Peyer's patch (tissue), 4 donors: Measurements from ENCODE around the gene MRPL53.

Experiments used
- POLR2A ChIP-seq, 2 donors: fragments of 450-650 bp; IDR thresholded peaks; one replicate each; pipeline ENCODE4 v1.5.1; 2017; ENCODE audit warnings: antibody characterized with exemption in 2 of 2, mild to moderate bottlenecking in 2 of 2, moderate library complexity in 2 of 2
- TF ChIP-seq, protein P1 (sequence below), 6 experiments: fragments of 450-650 bp in 4 of 6; fragments of 200-600 bp in 2 of 6; sonication (generic) in 1 of 6; IDR thresholded peaks; one replicate each; pipeline ENCODE4 v1.5.1; 2017 to 2019; ENCODE audit warnings: antibody characterized with exemption in 6 of 6, mild to moderate bottlenecking in 3 of 6, moderate library complexity in 1 of 6

DNA sequence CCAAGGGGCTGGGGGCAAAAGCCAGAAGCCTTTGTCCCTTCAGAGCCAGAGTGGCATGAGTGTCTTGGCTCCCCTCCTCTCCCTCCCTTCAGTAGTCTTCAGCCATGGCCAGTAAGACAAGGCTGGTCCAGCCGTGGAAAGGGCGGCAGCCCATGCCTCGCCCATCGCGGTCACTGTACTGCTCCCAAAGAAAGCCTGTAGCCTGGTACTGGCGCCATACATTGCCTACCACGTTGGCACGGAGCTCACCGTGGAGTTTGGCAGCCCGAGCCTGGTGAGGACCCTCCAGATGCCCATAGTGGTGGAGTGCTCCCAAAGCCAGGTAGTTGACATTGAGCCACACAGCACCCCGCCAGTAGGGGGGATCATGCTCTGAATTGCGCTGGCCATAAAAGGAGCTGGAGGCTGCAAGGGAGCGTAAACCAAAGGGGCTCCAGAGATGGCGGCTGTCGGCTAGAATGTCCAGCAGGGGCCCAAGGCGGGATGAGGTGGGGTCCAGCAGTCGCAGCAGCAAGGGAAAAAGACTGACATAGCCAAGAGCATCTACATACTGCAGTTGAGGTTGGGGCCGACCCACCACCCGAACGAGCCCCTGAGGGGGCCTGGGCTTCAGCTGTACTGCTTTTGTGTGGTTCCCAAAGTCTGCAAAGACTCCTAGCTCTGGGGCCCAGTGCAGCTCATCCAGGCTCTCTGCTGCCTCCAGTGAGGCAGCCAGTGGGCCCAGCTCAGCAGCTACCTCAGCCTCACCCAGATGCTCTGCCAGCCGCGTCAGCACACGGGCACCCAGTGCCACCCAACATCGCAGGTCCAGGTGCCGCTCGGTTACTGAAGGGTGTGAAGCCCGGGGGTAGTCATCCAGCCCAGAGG, 11.1 kb downstream of the MRPL53 start:
- TF ChIP-seq, protein P1, sequence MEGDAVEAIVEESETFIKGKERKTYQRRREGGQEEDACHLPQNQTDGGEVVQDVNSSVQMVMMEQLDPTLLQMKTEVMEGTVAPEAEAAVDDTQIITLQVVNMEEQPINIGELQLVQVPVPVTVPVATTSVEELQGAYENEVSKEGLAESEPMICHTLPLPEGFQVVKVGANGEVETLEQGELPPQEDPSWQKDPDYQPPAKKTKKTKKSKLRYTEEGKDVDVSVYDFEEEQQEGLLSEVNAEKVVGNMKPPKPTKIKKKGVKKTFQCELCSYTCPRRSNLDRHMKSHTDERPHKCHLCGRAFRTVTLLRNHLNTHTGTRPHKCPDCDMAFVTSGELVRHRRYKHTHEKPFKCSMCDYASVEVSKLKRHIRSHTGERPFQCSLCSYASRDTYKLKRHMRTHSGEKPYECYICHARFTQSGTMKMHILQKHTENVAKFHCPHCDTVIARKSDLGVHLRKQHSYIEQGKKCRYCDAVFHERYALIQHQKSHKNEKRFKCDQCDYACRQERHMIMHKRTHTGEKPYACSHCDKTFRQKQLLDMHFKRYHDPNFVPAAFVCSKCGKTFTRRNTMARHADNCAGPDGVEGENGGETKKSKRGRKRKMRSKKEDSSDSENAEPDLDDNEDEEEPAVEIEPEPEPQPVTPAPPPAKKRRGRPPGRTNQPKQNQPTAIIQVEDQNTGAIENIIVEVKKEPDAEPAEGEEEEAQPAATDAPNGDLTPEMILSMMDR (IDR thresholded peaks at IDR 0.05), result no peak
- no peak for TF ChIP-seq POLR2A (IDR thresholded peaks at IDR 0.05)
